HG03103 (cell line): Measurements from ENCODE around the gene TIMP3.
"Not testable (repeated sequence)": the region's sequence is repeated elsewhere in the genome, so short reads cannot be mapped to it uniquely, and the experiment has no call there.

Experiments
- ATAC-seq: cut with Tn5 transposase; IDR thresholded peaks from one replicate; pipeline ENCODE4 v1.9.1; 2021; ENCODE audit warnings: low read depth; ENCODE audit not compliant: unreplicated experiment

TIMP3 gene

GRCh38 chr22:32801537-32802236 is at the start of gene TIMP3:
Gene TIMP3, plus strand, starts transcription at chr22:32801705. Its CDS starts 297 bp downstream, at chr22:32802002.
- ATAC-seq: no peak

GRCh38 chr22:32752326-32752725 is 49.2 kb upstream of the TIMP3 start:
- no peak for ATAC-seq

GRCh38 chr22:32752816-32753520 is 48.5 kb upstream of the TIMP3 start:
- ATAC-seq: no peak

- no peak for ATAC-seq
Observed at GRCh38 chr22:32753591-32753990, 47.9 kb upstream of the TIMP3 start.

- no peak for ATAC-seq
Observed at GRCh38 chr22:32754413-32755041, 47.0 kb upstream of the TIMP3 start.

GRCh38 chr22:32757086-32757762 is 44.3 kb upstream of the TIMP3 start:
- not testable (repeated sequence) for ATAC-seq

- ATAC-seq: no peak
Observed at GRCh38 chr22:32758866-32759385, 42.6 kb upstream of the TIMP3 start.

GRCh38 chr22:32760396-32760795 is 41.1 kb upstream of the TIMP3 start:
- no peak for ATAC-seq

GRCh38 chr22:32760815-32761214 is 40.7 kb upstream of the TIMP3 start:
- no peak for ATAC-seq

- ATAC-seq: no peak
Observed at GRCh38 chr22:32761251-32761903, 40.1 kb upstream of the TIMP3 start.

GRCh38 chr22:32764330-32765131 is 37.0 kb upstream of the TIMP3 start:
- no peak for ATAC-seq

GRCh38 chr22:32765132-32765618 is 36.3 kb upstream of the TIMP3 start:
- no peak for ATAC-seq

GRCh38 chr22:32771756-32772155 is 29.7 kb upstream of the TIMP3 start:
- no peak for ATAC-seq

GRCh38 chr22:32775957-32776356 is 25.5 kb upstream of the TIMP3 start:
- ATAC-seq: no peak

GRCh38 chr22:32776397-32776796 is 25.1 kb upstream of the TIMP3 start:
- no peak for ATAC-seq

- no peak for ATAC-seq
Observed at GRCh38 chr22:32776802-32777201, 24.7 kb upstream of the TIMP3 start.

- no peak for ATAC-seq
Observed at GRCh38 chr22:32777987-32778386, 23.5 kb upstream of the TIMP3 start.

GRCh38 chr22:32780726-32781310 is 20.7 kb upstream of the TIMP3 start:
- no peak for ATAC-seq

- no peak for ATAC-seq
Observed at GRCh38 chr22:32781695-32782094, 19.8 kb upstream of the TIMP3 start.
